A549 (cell line): Measurements from ENCODE around the gene SLIT3. TPM values are rescaled to one million over a fixed set of nuclear protein-coding genes. Genes with fewer than 3 reads are reported as not detected.

ENCODE experiments used
- ATAC-seq, 2 experiments: fragments of 200-7000 bp in 1 of 2; fragments of >200 bp in 1 of 2; cut with Nextera tagmentation in 1 of 2; cut with Tn5 transposase in 1 of 2; 3 replicates each; pipeline versions ENCODE4 v1.8.0 to v1.9.1; 2018 to 2020; ENCODE audit warnings: mild to moderate bottlenecking in 1 of 2, moderate library complexity in 1 of 2
- CTCF ChIA-PET: fragments of 300-600 bp; sonication (Branson Sonifier 250); formaldehyde crosslinking; extraction: SDS; loops from one replicate; lab custom pipeline; 2021; ENCODE audit warnings: antibody characterized with exemption, inconsistent platforms; lab: Yijun Ruan, JAX
- POLR2A ChIA-PET: fragments of 350-600 bp; formaldehyde crosslinking; extraction: SDS; loops from one replicate; lab custom pipeline; 2021; ENCODE audit warnings: antibody characterized with exemption, inconsistent platforms; lab: Yijun Ruan, JAX
- DNase-seq, 2 experiments: peaks; one replicate each; pipeline versions ENCODE4 v3.0.0 to v3.0.0-alpha.2; 2011 to 2016; ENCODE audit warnings: low read depth in 1 of 2, low spot score in 1 of 2
- FAIRE-seq: peaks from 2 replicates; lab custom pipeline; 2011; peaks lifted over from hg19 to GRCh38; lab: Jason Lieb, UNC
- H3K27ac ChIP-seq, 2 experiments: fragments of >200 bp; sonication (Bioruptor Twin); formaldehyde crosslinking; 3 replicates each; pipeline ENCODE4 v1.5.1; 2016 to 2017
- H3K4me1 ChIP-seq: fragments of >200 bp; sonication (Bioruptor Twin); formaldehyde crosslinking; 3 replicates; pipeline ENCODE4 v1.6.1; 2016
- H3K4me2 ChIP-seq: fragments of >200 bp; sonication (Bioruptor Twin); formaldehyde crosslinking; 3 replicates; pipeline ENCODE4 v1.6.1; 2016
- H3K4me3 ChIP-seq: fragments of >200 bp; sonication (Bioruptor Twin); formaldehyde crosslinking; 3 replicates; pipeline ENCODE4 v1.5.1; 2016
- H3K9me3 ChIP-seq: fragments of >200 bp; sonication (Bioruptor Twin); formaldehyde crosslinking; 3 replicates; pipeline ENCODE4 v1.6.1; 2016
- BHLHE40 ChIP-seq: IDR thresholded peaks from 2 replicates; pipeline ENCODE4 v1.6.1; 2012; ENCODE audit warnings: low read depth, low read length, inconsistent platforms
- CEBPB ChIP-seq, 2 experiments: fragments of >200 bp in 1 of 2; sonication (Bioruptor Twin) in 1 of 2; formaldehyde crosslinking in 1 of 2; IDR thresholded peaks; 2 replicates each; pipeline ENCODE4 v1.6.1; 2012 to 2016
- CHD2 ChIP-seq: fragments of 150-350 bp; IDR thresholded peaks from 2 replicates; pipeline ENCODE4 v1.6.1; 2014; ENCODE audit warnings: low read length; ENCODE audit not compliant: partially characterized antibody
- EP300 ChIP-seq, 2 experiments: fragments of >200 bp; sonication (Bioruptor Twin); formaldehyde crosslinking; IDR thresholded peaks; 2 replicates in 1 of 2; 3 replicates in 1 of 2; pipeline ENCODE4 v1.6.1; 2016 to 2017
- ESRRA ChIP-seq: fragments of 150-350 bp; IDR thresholded peaks from 2 replicates; pipeline ENCODE4 v1.6.1; 2014; ENCODE audit warnings: mild to moderate bottlenecking, low read length, borderline replicate concordance
- FOSB ChIP-seq: fragments of 250-450 bp; sonication (Bioruptor Pico); IDR thresholded peaks from 2 replicates; pipeline ENCODE4 v1.5.0; 2020; ENCODE audit warnings: mild to moderate bottlenecking, moderate library complexity
- HDAC2 ChIP-seq: fragments of 200-600 bp; sonication (generic); IDR thresholded peaks from 2 replicates; pipeline ENCODE4 v1.6.1; 2016
- HEYL ChIP-seq: fragments of 250-450 bp; sonication (Bioruptor Pico); IDR thresholded peaks from 2 replicates; pipeline ENCODE4 v1.8.0; 2021; ENCODE audit warnings: mild to moderate bottlenecking, moderate library complexity
- HOXA7 ChIP-seq: fragments of 250-450 bp; sonication (Bioruptor Pico); IDR thresholded peaks from 2 replicates; pipeline ENCODE4 v1.5.0; 2020; ENCODE audit warnings: mild to moderate bottlenecking, moderate library complexity
- HOXB5 ChIP-seq: fragments of 250-450 bp; sonication (Bioruptor Pico); IDR thresholded peaks from 2 replicates; pipeline ENCODE4 v1.5.0; 2020; ENCODE audit warnings: mild to moderate bottlenecking, moderate library complexity
- JUNB ChIP-seq: fragments of >200 bp; sonication (Bioruptor Twin); formaldehyde crosslinking; IDR thresholded peaks from 2 replicates; pipeline ENCODE4 v1.6.1; 2016
- KDM1A ChIP-seq: fragments of 200-600 bp; sonication (generic); IDR thresholded peaks from 2 replicates; pipeline ENCODE4 v1.6.1; 2016; ENCODE audit warnings: low read depth, mild to moderate bottlenecking
- KDM5A ChIP-seq: fragments of 200-600 bp; sonication (generic); IDR thresholded peaks from 2 replicates; pipeline ENCODE4 v1.6.1; 2016; ENCODE audit warnings: antibody characterized with exemption, mild to moderate bottlenecking
- MAFK ChIP-seq: fragments of 450-650 bp; IDR thresholded peaks from 2 replicates; pipeline ENCODE4 v1.6.1; 2014; ENCODE audit not compliant: partially characterized antibody
- MYC ChIP-seq: IDR thresholded peaks from 2 replicates; pipeline ENCODE4 v1.6.1; 2012; ENCODE audit warnings: mild to moderate bottlenecking, inconsistent platforms, low read length, improper control_type of control experiment, borderline replicate concordance
- NPAS2 ChIP-seq: fragments of 250-450 bp; sonication (Bioruptor Pico); IDR thresholded peaks from 2 replicates; pipeline ENCODE4 v1.8.0; 2022; ENCODE audit warnings: mild to moderate bottlenecking, moderate library complexity, borderline replicate concordance
- POLR2A ChIP-seq: IDR thresholded peaks from 2 replicates; pipeline ENCODE4 v1.6.1; 2012; ENCODE audit warnings: mild to moderate bottlenecking, low read length
- POLR2AphosphoS2 ChIP-seq: conservative IDR thresholded peaks from 2 replicates; pipeline ENCODE4 v1.6.1; 2012; ENCODE audit warnings: low read length, improper control_type of control experiment, inconsistent platforms
- RARB ChIP-seq: fragments of 250-450 bp; sonication (Bioruptor Pico); IDR thresholded peaks from 2 replicates; pipeline ENCODE4 v1.8.0; 2021; ENCODE audit warnings: mild to moderate bottlenecking, moderate library complexity
- ZNF302 ChIP-seq: fragments of 250-450 bp; sonication (Bioruptor Pico); IDR thresholded peaks from 2 replicates; pipeline ENCODE4 v1.9.0; 2021; ENCODE audit warnings: inconsistent platforms, mild to moderate bottlenecking, moderate library complexity
- ZSCAN20 ChIP-seq: fragments of 250-450 bp; sonication (Bioruptor Pico); IDR thresholded peaks from 2 replicates; pipeline ENCODE4 v1.8.0; 2022; ENCODE audit warnings: mild to moderate bottlenecking, moderate library complexity
- WGBS: methylation state at CpG from one replicate; pipeline ENCODE4 v1.1.6; 2017; ENCODE audit errors: missing lambda C conversion rate; 5-methylcytosine and 5-hydroxymethylcytosine counted together
- polyA plus RNA-seq, 4 experiments: library from polyadenylated mRNA; depleted of rRNA in 3 of 4; stranded (reverse); fragments of >200 nt; fragmentation: RNase III in 1 of 4; extraction: RNeasy Plus Mini Kit Qiagen cat#74134 plus additional on column Dnase treatment in 1 of 4; gene quantifications; 2 replicates in 3 of 4; 3 replicates in 1 of 4; pipeline ENCODE4 v1.2.3, GENCODE V29; 2011 to 2017
- TF ChIP-seq, protein P1 (sequence below): IDR thresholded peaks from 2 replicates; pipeline ENCODE4 v1.6.1; 2012; ENCODE audit warnings: low read depth, borderline replicate concordance
- TF ChIP-seq, protein P2 (sequence below): fragments of >200 bp; sonication (Bioruptor Twin); formaldehyde crosslinking; IDR thresholded peaks from 3 replicates; pipeline ENCODE4 v1.6.1; 2016
- TF ChIP-seq, protein P3 (sequence below): IDR thresholded peaks from 2 replicates; pipeline ENCODE4 v1.6.1; 2012
- TF ChIP-seq, protein P4 (sequence below): fragments of >200 bp; sonication (Bioruptor Twin); formaldehyde crosslinking; IDR thresholded peaks from 3 replicates; pipeline ENCODE4 v1.5.1; 2016
- TF ChIP-seq, protein P5 (sequence below): fragments of 200-600 bp; sonication (generic); IDR thresholded peaks from 2 replicates; pipeline ENCODE4 v1.6.1; 2016; ENCODE audit warnings: antibody characterized with exemption, mild to moderate bottlenecking, moderate library complexity

Gene SLIT3
- polyA plus RNA-seq, 2 of the 4 experiments (the other 2 are of a cell fraction), result 12.7 to 22.9 TPM

DNA sequence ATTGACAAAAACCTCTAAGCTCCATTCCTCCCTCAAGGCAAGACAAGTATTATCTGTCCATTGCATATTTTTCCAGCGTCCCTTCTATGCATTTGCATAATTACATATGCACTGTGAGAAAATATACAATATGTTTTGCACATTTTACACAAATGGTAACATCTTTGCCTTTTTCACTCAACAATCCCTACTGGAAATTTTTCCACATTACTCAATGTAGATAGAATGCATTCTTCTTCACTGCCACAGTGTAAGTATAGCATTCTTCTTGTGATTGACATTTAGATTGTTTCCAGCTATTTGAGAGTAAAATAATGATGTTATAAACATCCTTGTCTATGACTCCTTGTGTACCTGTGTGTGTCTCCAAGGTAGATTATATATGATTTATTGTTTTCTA, 205.0 kb downstream of the SLIT3 start:
- CTCF ChIA-PET, result no interaction called here
- no peaks in the 10 kb centered on the region for H3K9me3 ChIP-seq
- FAIRE-seq (no peak), ATAC-seq (no peak)
- WGBS, result 33% methylated on average over 1 of the region's 1 CpG
- TF ChIP-seq HOXA7 (CRISPR knock-in tag), result no peak
- no peak for TF ChIP-seq POLR2A
- TF ChIP-seq, protein P1, sequence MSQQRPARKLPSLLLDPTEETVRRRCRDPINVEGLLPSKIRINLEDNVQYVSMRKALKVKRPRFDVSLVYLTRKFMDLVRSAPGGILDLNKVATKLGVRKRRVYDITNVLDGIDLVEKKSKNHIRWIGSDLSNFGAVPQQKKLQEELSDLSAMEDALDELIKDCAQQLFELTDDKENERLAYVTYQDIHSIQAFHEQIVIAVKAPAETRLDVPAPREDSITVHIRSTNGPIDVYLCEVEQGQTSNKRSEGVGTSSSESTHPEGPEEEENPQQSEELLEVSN, result no peak
- TF ChIP-seq ZNF302, result no peak
- no peak for TF ChIP-seq NPAS2 (CRISPR knock-in tag)
- TF ChIP-seq MYC, result no peak
- TF ChIP-seq EP300 (IDR thresholded peaks at IDR 0.05), result no peak
- TF ChIP-seq MAFK, result no peak
- TF ChIP-seq, protein P2, sequence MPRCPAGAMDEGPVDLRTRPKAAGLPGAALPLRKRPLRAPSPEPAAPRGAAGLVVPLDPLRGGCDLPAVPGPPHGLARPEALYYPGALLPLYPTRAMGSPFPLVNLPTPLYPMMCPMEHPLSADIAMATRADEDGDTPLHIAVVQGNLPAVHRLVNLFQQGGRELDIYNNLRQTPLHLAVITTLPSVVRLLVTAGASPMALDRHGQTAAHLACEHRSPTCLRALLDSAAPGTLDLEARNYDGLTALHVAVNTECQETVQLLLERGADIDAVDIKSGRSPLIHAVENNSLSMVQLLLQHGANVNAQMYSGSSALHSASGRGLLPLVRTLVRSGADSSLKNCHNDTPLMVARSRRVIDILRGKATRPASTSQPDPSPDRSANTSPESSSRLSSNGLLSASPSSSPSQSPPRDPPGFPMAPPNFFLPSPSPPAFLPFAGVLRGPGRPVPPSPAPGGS, result no peak
- TF ChIP-seq KDM1A, result no peak
- TF ChIP-seq FOSB (CRISPR knock-in tag), result no peak
- TF ChIP-seq, all 56 proteins: peak for 0
- no peak for DNase-seq
- POLR2A ChIA-PET, result no interaction called here
- no peak overlapping the region for H3K27ac ChIP-seq
- H3K4me1 ChIP-seq, result peaks cover 17% of the 10 kb centered on the region
- H3K4me3 ChIP-seq, result no peak overlapping the region
- H3K4me2 ChIP-seq, result no peak overlapping the region

DNA sequence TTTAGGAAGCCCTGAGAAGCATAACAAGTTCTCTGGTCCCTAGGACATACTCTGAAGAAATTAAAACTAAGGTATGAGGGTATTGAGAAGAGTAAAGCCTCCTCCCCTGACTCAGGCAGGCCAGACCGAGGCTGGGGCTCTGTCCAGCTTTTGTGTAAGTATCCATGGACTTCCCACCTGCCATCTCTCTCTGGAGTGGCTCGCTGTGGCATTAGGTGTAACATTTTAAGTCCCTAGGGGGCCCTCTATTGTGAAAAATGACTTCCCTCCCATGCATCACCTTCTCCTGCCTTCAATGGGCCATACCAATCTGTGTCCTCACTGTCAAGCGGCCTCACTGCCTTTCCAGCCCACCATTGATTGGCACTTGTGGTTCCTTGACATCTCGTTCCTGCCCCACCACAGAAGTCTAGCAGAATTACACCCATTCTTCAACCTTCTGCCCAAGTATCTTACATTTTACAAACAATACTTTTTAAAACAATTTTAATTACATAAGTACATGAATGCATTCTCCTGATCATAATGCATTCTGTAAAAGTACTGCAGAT, 205.5 kb downstream of the SLIT3 start:
- ATAC-seq (no peak; a peak in 1 of 6 replicates), FAIRE-seq (no peak), DNase-seq (peak in 1 of 2 experiments; percentile 14)
- CTCF ChIA-PET, result interaction anchor here (1.8 kb wide), 1 partner anchor 108 kb away, joined by 5 read pairs; no protein-coding TSS in a partner anchor
- H3K9me3 ChIP-seq, result no peaks in the 10 kb centered on the region; the same call in 2 of the 3 replicates
- H3K4me1 ChIP-seq, result peaks cover 12% of the 10 kb centered on the region
- no peak overlapping the region for H3K27ac ChIP-seq
- 84% methylated on average over 4 of the region's 4 CpGs for WGBS
- H3K4me2 ChIP-seq, result no peak overlapping the region
- POLR2A ChIA-PET, result no interaction called here
- H3K4me3 ChIP-seq, result no peak overlapping the region
- TF ChIP-seq NPAS2 (CRISPR knock-in tag) (no peak), KDM5A (no peak), JUNB (no peak), ESRRA (no peak)

DNA sequence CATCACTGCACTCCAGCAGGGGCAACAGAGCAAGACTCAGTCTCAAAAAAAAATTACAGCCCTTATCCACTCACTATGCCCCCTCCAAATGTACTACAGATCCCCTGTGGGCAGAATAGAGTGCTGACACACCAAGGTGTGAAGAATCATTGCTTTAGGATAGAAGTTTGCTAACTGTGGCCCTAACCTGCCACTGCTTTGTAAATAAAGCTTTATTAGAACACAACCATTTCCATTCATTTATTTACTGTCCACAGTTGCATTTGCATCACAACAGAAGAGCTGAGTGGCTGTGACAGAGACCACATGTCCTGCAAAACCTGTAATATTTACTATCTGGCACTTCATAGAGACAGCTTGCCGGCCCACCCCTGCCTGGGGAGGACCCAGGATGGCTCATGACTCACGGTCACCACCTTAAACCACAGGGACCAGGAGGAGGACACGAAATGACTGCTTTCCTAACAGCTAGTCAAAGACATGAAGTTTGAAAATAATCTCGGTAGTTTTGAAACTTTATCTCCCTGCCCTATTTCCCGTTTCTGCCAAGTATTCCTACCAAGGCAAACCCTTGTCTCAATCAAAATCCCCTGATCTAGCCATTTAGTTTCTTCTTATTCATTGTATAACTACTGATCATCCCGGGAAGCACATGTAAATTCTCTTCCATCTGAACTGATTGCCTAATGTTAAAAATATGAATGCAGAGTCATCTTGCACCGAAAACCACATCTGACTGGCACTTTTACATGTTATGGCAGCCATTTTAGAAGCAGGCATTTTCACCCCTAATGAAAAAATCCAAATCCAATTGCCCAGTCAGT, 206.1 kb downstream of the SLIT3 start:
- DNase-seq (no peak), ATAC-seq (no peak), FAIRE-seq (no peak)
- Histone ChIP-seq H3K4me1 (peaks cover 6% of the 10 kb centered on the region; the same call in 2 of the 3 replicates), H3K27ac (no peak overlapping the region), H3K9me3 (no peaks in the 10 kb centered on the region; the same call in 2 of the 3 replicates), H3K4me2 (no peak overlapping the region), H3K4me3 (no peak overlapping the region)
- CTCF ChIA-PET, result interaction anchor here (1.8 kb wide), 1 partner anchor 107 kb away, joined by 5 read pairs; no protein-coding TSS in a partner anchor
- POLR2A ChIA-PET, result no interaction called here
- WGBS, result 85% methylated on average over 7 of the region's 7 CpGs
- TF ChIP-seq, protein P3, sequence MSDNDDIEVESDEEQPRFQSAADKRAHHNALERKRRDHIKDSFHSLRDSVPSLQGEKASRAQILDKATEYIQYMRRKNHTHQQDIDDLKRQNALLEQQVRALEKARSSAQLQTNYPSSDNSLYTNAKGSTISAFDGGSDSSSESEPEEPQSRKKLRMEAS, result no peak
- no peak for TF ChIP-seq POLR2AphosphoS2
- TF ChIP-seq CEBPB (IDR thresholded peaks at IDR 0.05), result no peak
- no peak for TF ChIP-seq HOXB5
- TF ChIP-seq ZSCAN20 (CRISPR knock-in tag), result no peak
- no peak for TF ChIP-seq RARB (CRISPR knock-in tag)
- no peak for TF ChIP-seq HDAC2
- no peak for TF ChIP-seq POLR2A
- no peak for TF ChIP-seq HEYL (CRISPR knock-in tag)
- TF ChIP-seq, protein P4, sequence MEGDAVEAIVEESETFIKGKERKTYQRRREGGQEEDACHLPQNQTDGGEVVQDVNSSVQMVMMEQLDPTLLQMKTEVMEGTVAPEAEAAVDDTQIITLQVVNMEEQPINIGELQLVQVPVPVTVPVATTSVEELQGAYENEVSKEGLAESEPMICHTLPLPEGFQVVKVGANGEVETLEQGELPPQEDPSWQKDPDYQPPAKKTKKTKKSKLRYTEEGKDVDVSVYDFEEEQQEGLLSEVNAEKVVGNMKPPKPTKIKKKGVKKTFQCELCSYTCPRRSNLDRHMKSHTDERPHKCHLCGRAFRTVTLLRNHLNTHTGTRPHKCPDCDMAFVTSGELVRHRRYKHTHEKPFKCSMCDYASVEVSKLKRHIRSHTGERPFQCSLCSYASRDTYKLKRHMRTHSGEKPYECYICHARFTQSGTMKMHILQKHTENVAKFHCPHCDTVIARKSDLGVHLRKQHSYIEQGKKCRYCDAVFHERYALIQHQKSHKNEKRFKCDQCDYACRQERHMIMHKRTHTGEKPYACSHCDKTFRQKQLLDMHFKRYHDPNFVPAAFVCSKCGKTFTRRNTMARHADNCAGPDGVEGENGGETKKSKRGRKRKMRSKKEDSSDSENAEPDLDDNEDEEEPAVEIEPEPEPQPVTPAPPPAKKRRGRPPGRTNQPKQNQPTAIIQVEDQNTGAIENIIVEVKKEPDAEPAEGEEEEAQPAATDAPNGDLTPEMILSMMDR, result no peak
- no peak for TF ChIP-seq CHD2
- TF ChIP-seq KDM5A, result no peak
- no peak for TF ChIP-seq EP300 (IDR thresholded peaks at IDR 0.05)
- no peak for TF ChIP-seq FOSB (CRISPR knock-in tag)
- TF ChIP-seq, protein P5, sequence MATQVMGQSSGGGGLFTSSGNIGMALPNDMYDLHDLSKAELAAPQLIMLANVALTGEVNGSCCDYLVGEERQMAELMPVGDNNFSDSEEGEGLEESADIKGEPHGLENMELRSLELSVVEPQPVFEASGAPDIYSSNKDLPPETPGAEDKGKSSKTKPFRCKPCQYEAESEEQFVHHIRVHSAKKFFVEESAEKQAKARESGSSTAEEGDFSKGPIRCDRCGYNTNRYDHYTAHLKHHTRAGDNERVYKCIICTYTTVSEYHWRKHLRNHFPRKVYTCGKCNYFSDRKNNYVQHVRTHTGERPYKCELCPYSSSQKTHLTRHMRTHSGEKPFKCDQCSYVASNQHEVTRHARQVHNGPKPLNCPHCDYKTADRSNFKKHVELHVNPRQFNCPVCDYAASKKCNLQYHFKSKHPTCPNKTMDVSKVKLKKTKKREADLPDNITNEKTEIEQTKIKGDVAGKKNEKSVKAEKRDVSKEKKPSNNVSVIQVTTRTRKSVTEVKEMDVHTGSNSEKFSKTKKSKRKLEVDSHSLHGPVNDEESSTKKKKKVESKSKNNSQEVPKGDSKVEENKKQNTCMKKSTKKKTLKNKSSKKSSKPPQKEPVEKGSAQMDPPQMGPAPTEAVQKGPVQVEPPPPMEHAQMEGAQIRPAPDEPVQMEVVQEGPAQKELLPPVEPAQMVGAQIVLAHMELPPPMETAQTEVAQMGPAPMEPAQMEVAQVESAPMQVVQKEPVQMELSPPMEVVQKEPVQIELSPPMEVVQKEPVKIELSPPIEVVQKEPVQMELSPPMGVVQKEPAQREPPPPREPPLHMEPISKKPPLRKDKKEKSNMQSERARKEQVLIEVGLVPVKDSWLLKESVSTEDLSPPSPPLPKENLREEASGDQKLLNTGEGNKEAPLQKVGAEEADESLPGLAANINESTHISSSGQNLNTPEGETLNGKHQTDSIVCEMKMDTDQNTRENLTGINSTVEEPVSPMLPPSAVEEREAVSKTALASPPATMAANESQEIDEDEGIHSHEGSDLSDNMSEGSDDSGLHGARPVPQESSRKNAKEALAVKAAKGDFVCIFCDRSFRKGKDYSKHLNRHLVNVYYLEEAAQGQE, result no peak
- no peak for TF ChIP-seq BHLHE40
